Measurements from ENCODE around the gene CDC25C. TPM values are rescaled to one million over a fixed set of nuclear protein-coding genes. Genes with fewer than 3 reads are reported as not detected.

Gene CDC25C
- total and polyA plus RNA-seq, 9 of the 15 experiments (the other 6 are each of a cell fraction or from before 2014, with no cell fraction given), result 19.1 to 63.7 (median 31.9) TPM

DNA sequence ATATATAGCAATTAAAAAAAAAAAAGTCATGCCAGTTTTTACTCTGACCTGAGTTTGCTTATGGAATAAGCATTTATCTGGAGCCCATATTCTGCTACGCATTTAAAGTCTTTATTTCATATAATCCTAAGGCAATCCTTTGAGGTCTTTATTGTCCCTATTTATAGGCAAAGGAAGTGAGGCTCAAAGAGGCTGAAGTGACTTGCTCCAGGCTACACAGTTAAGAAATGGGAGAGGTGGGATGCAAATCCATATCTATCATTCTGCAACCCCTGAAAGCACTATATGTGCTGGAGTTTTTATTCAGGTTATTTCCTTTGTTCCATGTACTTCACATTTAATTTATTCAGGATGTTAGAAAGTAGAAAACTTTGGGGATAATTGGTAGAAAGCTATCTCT, 33.0 kb upstream of the CDC25C start:
- Histone ChIP-seq H4K20me1 (replicated peaks; ENCODE audit: control insufficient read depth, insufficient read depth, low read length) (peaks cover 18% of the 10 kb centered on the region), H3K27me3 (ENCODE audit: control insufficient read depth in 2 of 2, insufficient read depth in 2 of 2, low read length in 2 of 2) (no peaks in the 10 kb centered on the region), H3K4me1 (replicated peaks in 1 of 2; ENCODE audit: control insufficient read depth in 2 of 2, insufficient read depth in 2 of 2, low read length in 2 of 2) (peaks cover 0 to 16% of the 10 kb centered on the region in 2 experiments), H3K9ac (ENCODE audit: insufficient read depth in 1 of 2, low read depth in 2 of 2, low read length in 2 of 2) (no peak overlapping the region), H3K36me3 (ENCODE audit: control insufficient read depth, insufficient read depth, low read length) (0 out of 3 replicates have a peak, but pooled peaks cover 5% of the 10 kb centered on the region), H2AFZ (ENCODE audit: low read depth, low read length) (no peak overlapping the region), H3K9me3 (replicated peaks; ENCODE audit: control insufficient read depth, insufficient read depth, low read depth, low read length) (no peaks in the 10 kb centered on the region), H3K9me1 (ENCODE audit: control insufficient read depth, insufficient read depth, low read length) (no peaks in the 10 kb centered on the region), H3K4me3 (no peak overlapping the region), H3K27ac (ENCODE audit: extremely low read depth, low read depth, low read length) (no peak overlapping the region), H3K4me2 (ENCODE audit: insufficient read depth, low read length) (no peak overlapping the region), H3K79me2 (ENCODE audit: control insufficient read depth, insufficient read depth, low read length) (peaks cover 94% of the 10 kb centered on the region)
- DNase-seq (ENCODE audit: extremely low read depth in 1 of 4, low spot score in 3 of 4) (no peak), FAIRE-seq (no peak), ATAC-seq (no peak)
- BruUV-seq (replicated peaks), result no TSS peak
- ChIA-PET CTCF (ENCODE audit: low intra/inter-chr PET ratio) (no interaction called here), POLR2A (interaction anchor here (3.8 kb wide), 1 partner anchor 11 kb away, joined by 22 read pairs; no protein-coding TSS in a partner anchor)
- no peak for TF ChIP-seq CCAR2 (IDR thresholded peaks at IDR 0.05; ENCODE audit: low read depth, low read length)
- no peak for TF ChIP-seq PTRF (tag; IDR thresholded peaks at IDR 0.05)
- no peak for TF ChIP-seq HMG20B (CRISPR knock-in tag; IDR thresholded peaks at IDR 0.05)
- no peak for TF ChIP-seq ZNF668 (CRISPR knock-in tag; IDR thresholded peaks at IDR 0.05)
- no peak for TF ChIP-seq ZNF780A (CRISPR knock-in tag; IDR thresholded peaks at IDR 0.05)
- TF ChIP-seq L3MBTL2 (IDR thresholded peaks at IDR 0.05), result no peak
- no peak for TF ChIP-seq TOE1 (IDR thresholded peaks at IDR 0.05; ENCODE audit: borderline replicate concordance)
- no peak for TF ChIP-seq TOE1 (CRISPR knock-in tag; IDR thresholded peaks at IDR 0.05; ENCODE audit: borderline replicate concordance, low read depth)
- no peak for TF ChIP-seq ZNF324 (CRISPR knock-in tag; IDR thresholded peaks at IDR 0.05)
- TF ChIP-seq, protein P1, sequence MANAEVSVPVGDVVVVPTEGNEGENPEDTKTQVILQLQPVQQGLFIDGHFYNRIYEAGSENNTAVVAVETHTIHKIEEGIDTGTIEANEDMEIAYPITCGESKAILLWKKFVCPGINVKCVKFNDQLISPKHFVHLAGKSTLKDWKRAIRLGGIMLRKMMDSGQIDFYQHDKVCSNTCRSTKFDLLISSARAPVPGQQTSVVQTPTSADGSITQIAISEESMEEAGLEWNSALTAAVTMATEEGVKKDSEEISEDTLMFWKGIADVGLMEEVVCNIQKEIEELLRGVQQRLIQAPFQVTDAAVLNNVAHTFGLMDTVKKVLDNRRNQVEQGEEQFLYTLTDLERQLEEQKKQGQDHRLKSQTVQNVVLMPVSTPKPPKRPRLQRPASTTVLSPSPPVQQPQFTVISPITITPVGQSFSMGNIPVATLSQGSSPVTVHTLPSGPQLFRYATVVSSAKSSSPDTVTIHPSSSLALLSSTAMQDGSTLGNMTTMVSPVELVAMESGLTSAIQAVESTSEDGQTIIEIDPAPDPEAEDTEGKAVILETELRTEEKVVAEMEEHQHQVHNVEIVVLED (CRISPR knock-in tag; IDR thresholded peaks at IDR 0.05), result no peak
- TF ChIP-seq PHF21A (IDR thresholded peaks at IDR 0.05; ENCODE audit: borderline replicate concordance, low read depth), result no peak
- TF ChIP-seq, protein P2, sequence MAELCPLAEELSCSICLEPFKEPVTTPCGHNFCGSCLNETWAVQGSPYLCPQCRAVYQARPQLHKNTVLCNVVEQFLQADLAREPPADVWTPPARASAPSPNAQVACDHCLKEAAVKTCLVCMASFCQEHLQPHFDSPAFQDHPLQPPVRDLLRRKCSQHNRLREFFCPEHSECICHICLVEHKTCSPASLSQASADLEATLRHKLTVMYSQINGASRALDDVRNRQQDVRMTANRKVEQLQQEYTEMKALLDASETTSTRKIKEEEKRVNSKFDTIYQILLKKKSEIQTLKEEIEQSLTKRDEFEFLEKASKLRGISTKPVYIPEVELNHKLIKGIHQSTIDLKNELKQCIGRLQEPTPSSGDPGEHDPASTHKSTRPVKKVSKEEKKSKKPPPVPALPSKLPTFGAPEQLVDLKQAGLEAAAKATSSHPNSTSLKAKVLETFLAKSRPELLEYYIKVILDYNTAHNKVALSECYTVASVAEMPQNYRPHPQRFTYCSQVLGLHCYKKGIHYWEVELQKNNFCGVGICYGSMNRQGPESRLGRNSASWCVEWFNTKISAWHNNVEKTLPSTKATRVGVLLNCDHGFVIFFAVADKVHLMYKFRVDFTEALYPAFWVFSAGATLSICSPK (IDR thresholded peaks at IDR 0.05; ENCODE audit: borderline replicate concordance), result no peak
- in situ Hi-C loops (cut with MboI) (no loop called here), intact Hi-C loops (cut with micrococcal nuclease) (no loop called here)
- WGBS (ENCODE audit: insufficient coverage, low coverage, missing lambda C conversion rate), result 81% methylated on average over 1 of the region's 1 CpG

All from K562 (cell line).